Measurements from ENCODE around the gene BAD. TPM values are rescaled to one million over a fixed set of nuclear protein-coding genes. Genes with fewer than 3 reads are reported as not detected.

BAD gene
- total and polyA plus RNA-seq, 12 donors, result 9.5 to 219 (median 101) TPM

GRCh38 chr11:64245797-64246620 is 38.5 kb downstream of the BAD start:
- Histone ChIP-seq H3K27me3 (no peaks in the 10 kb centered on the region), H3K4me3 (peak overlapping the region; percentile 2 to 72 (median 66)), H3K9me3 (replicated peaks in 1 of 3) (no peaks in the 10 kb centered on the region), H3K36me3 (replicated peaks in 1 of 2) (peaks cover 0 to 12% of the 10 kb centered on the region in 2 donors), H3K4me1 (replicated peaks in 1 of 2) (peaks cover 32 to 43% of the 10 kb centered on the region in 2 donors), H3K27ac (peak overlapping the region; percentile 16 to 90 (median 85))
- peak in 1 of 2 donors; percentile 74 for TF ChIP-seq POLR2A (IDR thresholded peaks at IDR 0.05)
- no peak for TF ChIP-seq CTCF (IDR thresholded peaks at IDR 0.05)
- intact Hi-C loops (cut with DNase I), result no loop called here
- 0 to 9% (median 0%) methylated on average over 7 to 46 of the region's 46 CpGs for WGBS, 4 donors
- DNase-seq, result peak; percentile 84 to 93 (median 90)

- intact Hi-C loops (cut with DNase I), result no loop called here
- Histone ChIP-seq H3K27ac (peak overlapping the region; percentile 16 to 90 (median 85)), H3K36me3 (replicated peaks in 1 of 2) (peaks cover 0 to 12% of the 10 kb centered on the region in 2 donors), H3K4me1 (replicated peaks in 1 of 2) (peaks cover 31 to 40% of the 10 kb centered on the region in 2 donors), H3K4me3 (peak overlapping the region in 2 of 4 donors; percentile 59 to 72), H3K9me3 (replicated peaks in 1 of 3) (no peaks in the 10 kb centered on the region), H3K27me3 (no peaks in the 10 kb centered on the region)
- 0 to 10% (median 6%) methylated on average over 2 to 6 of the region's 6 CpGs for WGBS, 4 donors
- peak; percentile 67 to 84 (median 76) for DNase-seq
- TF ChIP-seq CTCF (IDR thresholded peaks at IDR 0.05), result no peak
- no peak for TF ChIP-seq POLR2A (IDR thresholded peaks at IDR 0.05)
Observed at GRCh38 chr11:64245401-64245796, 39.1 kb downstream of the BAD start.

- H3K27me3 ChIP-seq, result no peaks in the 10 kb centered on the region
- 0 to 22% (median 18%) methylated on average over 1 to 6 of the region's 6 CpGs; no CpG with 5 or more reads in 1 of the 4 donors for WGBS, 4 donors
- intact Hi-C loops (cut with DNase I), result no loop called here
- H3K4me3 ChIP-seq, result peak overlapping the region in 1 of 4 donors; percentile 72
- peak overlapping the region; percentile 16 to 90 (median 85) for H3K27ac ChIP-seq
- TF ChIP-seq POLR2A (IDR thresholded peaks at IDR 0.05), result no peak
- TF ChIP-seq CTCF (IDR thresholded peaks at IDR 0.05), result no peak
- H3K36me3 ChIP-seq (replicated peaks in 1 of 2), result peaks cover 0 to 12% of the 10 kb centered on the region in 2 donors
- DNase-seq, result peak in 1 of 7 donors; percentile 27
- H3K9me3 ChIP-seq (replicated peaks in 1 of 3), result no peaks in the 10 kb centered on the region
- peaks cover 35 to 45% of the 10 kb centered on the region in 2 donors for H3K4me1 ChIP-seq (replicated peaks in 1 of 2)
Observed at GRCh38 chr11:64244966-64245365, 39.5 kb downstream of the BAD start.

GRCh38 chr11:64244107-64244506 is 40.4 kb downstream of the BAD start:
- Histone ChIP-seq H3K4me3 (no peak overlapping the region), H3K9me3 (replicated peaks in 1 of 3) (no peaks in the 10 kb centered on the region), H3K27me3 (no peaks in the 10 kb centered on the region), H3K36me3 (replicated peaks in 1 of 2) (peaks cover 0 to 12% of the 10 kb centered on the region in 2 donors), H3K27ac (no peak overlapping the region), H3K4me1 (replicated peaks in 1 of 2) (peaks cover 35 to 51% of the 10 kb centered on the region in 2 donors)
- intact Hi-C loops (cut with DNase I), result no loop called here
- WGBS, 4 donors, result 48 to 61% (median 52%) methylated on average over 5 of the region's 5 CpGs
- TF ChIP-seq POLR2A (IDR thresholded peaks at IDR 0.05) (no peak), CTCF (IDR thresholded peaks at IDR 0.05) (no peak)
- DNase-seq, result no peak
